A673 (cell line): ENCODE data around the gene MDGA2.

Experiments
- EZH2 ChIP-seq: fragments of 200-600 bp; sonication (generic); IDR thresholded peaks from 2 replicates; pipeline ENCODE4 v1.6.1; 2017; ENCODE audit warnings: borderline replicate concordance, low read depth, mild to moderate bottlenecking, mixed read lengths, antibody characterized with exemption, low read length; ENCODE audit not compliant: poor library complexity, severe bottlenecking
- TF ChIP-seq, protein P1 (sequence below): fragments of 300-800, 200-600 bp; sonication (generic); conservative IDR thresholded peaks from 2 replicates; pipeline ENCODE4 v1.5.1; 2017; ENCODE audit warnings: low read depth, mild to moderate bottlenecking, antibody characterized with exemption, low read length, moderate library complexity, mixed read lengths

DNA sequence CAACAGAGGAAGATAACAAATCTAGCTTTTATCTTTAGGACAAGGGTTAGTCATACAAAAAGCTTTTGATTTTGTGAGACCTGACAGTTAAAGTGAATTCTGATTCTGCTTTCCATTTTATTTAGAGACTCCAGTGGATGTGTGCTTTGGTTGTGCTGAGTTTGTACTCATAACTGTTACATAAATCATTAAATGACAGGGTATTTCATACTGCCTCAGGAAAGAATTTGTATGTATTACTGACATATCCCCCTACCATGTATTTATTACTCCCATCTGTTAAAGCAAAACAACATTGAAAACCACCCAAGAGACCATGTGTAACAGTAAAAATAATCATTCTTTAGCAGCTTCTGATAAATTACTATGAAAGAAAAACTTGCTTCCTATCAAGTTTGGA, 780.9 kb downstream of the MDGA2 start:
- TF ChIP-seq, protein P1, sequence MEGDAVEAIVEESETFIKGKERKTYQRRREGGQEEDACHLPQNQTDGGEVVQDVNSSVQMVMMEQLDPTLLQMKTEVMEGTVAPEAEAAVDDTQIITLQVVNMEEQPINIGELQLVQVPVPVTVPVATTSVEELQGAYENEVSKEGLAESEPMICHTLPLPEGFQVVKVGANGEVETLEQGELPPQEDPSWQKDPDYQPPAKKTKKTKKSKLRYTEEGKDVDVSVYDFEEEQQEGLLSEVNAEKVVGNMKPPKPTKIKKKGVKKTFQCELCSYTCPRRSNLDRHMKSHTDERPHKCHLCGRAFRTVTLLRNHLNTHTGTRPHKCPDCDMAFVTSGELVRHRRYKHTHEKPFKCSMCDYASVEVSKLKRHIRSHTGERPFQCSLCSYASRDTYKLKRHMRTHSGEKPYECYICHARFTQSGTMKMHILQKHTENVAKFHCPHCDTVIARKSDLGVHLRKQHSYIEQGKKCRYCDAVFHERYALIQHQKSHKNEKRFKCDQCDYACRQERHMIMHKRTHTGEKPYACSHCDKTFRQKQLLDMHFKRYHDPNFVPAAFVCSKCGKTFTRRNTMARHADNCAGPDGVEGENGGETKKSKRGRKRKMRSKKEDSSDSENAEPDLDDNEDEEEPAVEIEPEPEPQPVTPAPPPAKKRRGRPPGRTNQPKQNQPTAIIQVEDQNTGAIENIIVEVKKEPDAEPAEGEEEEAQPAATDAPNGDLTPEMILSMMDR, result no peak
- no peak for TF ChIP-seq EZH2
